IMR-90 (cell line): ENCODE measurements around the gene CHRM1. TPM values are rescaled to one million over a fixed set of nuclear protein-coding genes. Genes with fewer than 3 reads are reported as not detected.

Experiments
- ATAC-seq: fragments of 200-7000 bp; cut with Tn5 transposase; 2 replicates; pipeline ENCODE4 v1.9.1; 2020; ENCODE audit warnings: low read depth, mild to moderate bottlenecking, moderate library complexity
- BruUV-seq: library from RNA; stranded (reverse); fragments of 400-500 nt; replicated peaks from 2 replicates; lab custom pipeline; 2021; lab: Mats Ljungman, UMichigan
- CTCF ChIA-PET: fragments of 300-600 bp; formaldehyde crosslinking; extraction: SDS; loops from one replicate; lab custom pipeline; 2021; ENCODE audit warnings: antibody characterized with exemption; lab: Yijun Ruan, JAX
- POLR2A ChIA-PET: fragments of 300-600 bp; sonication (Branson Sonifier 250); formaldehyde crosslinking; loops from one replicate; lab custom pipeline; 2022; ENCODE audit warnings: antibody characterized with exemption; ENCODE audit not compliant: unreplicated experiment; lab: Charles Lee
- DNase-seq: peaks from one replicate; pipeline ENCODE4 v3.0.0; 2013
- H2AFZ ChIP-seq: replicated peaks from 2 replicates; pipeline ENCODE3; 2013; ENCODE audit warnings: low read length, mild to moderate bottlenecking; ENCODE audit not compliant: poor library complexity
- H2AK5ac ChIP-seq: 2 replicates; pipeline ENCODE4 v1.6.1; 2013; ENCODE audit warnings: low read depth, low read length, inconsistent platforms
- H2AK9ac ChIP-seq: replicated peaks from 2 replicates; pipeline ENCODE3; 2013; ENCODE audit warnings: mild to moderate bottlenecking, low read depth, low read length, moderate library complexity; ENCODE audit not compliant: poor library complexity
- H2BK120ac ChIP-seq: 2 replicates; pipeline ENCODE4 v1.6.1; 2013; ENCODE audit warnings: low read depth, low read length, inconsistent platforms
- H2BK15ac ChIP-seq: 3 replicates; pipeline ENCODE4 v1.6.1; 2013; ENCODE audit warnings: low read depth, low read length, inconsistent platforms
- H2BK20ac ChIP-seq: 2 replicates; pipeline ENCODE4 v1.6.1; 2013; ENCODE audit warnings: low read depth, mild to moderate bottlenecking, inconsistent platforms, low read length, moderate library complexity
- H2BK5ac ChIP-seq: 2 replicates; pipeline ENCODE4 v1.6.1; 2013; ENCODE audit warnings: mild to moderate bottlenecking, low read depth, low read length, inconsistent platforms; ENCODE audit not compliant: poor library complexity, severe bottlenecking
- H3K14ac ChIP-seq: replicated peaks from 2 replicates; pipeline ENCODE4 v1.6.1; 2013; ENCODE audit warnings: low read depth, low read length, inconsistent platforms
- H3K18ac ChIP-seq: 2 replicates; pipeline ENCODE4 v1.6.1; 2013; ENCODE audit warnings: low read depth, low read length, control low read depth
- H3K23ac ChIP-seq: 2 replicates; pipeline ENCODE4 v1.6.1; 2013; ENCODE audit warnings: low read depth, low read length, inconsistent platforms
- H3K27ac ChIP-seq: 2 replicates; pipeline ENCODE4 v1.5.1; 2013; ENCODE audit warnings: mild to moderate bottlenecking, control low read depth, low read length; ENCODE audit not compliant: insufficient read depth
- H3K27me3 ChIP-seq: 2 replicates; pipeline ENCODE4 v1.6.1; 2013; ENCODE audit warnings: low read length; ENCODE audit not compliant: control insufficient read depth, insufficient read depth
- H3K36me3 ChIP-seq: 2 replicates; pipeline ENCODE4 v1.6.1; 2013; ENCODE audit warnings: low read length, mixed read lengths; ENCODE audit not compliant: control insufficient read depth, insufficient read depth
- H3K4ac ChIP-seq: 2 replicates; pipeline ENCODE4 v1.6.1; 2013; ENCODE audit warnings: low read depth, low read length, inconsistent platforms
- H3K4me1 ChIP-seq: 2 replicates; pipeline ENCODE4 v1.6.1; 2013; ENCODE audit warnings: low read length, mixed read lengths; ENCODE audit not compliant: control insufficient read depth, insufficient read depth
- H3K4me2 ChIP-seq: 2 replicates; pipeline ENCODE4 v1.6.1; 2013; ENCODE audit warnings: low read depth, mild to moderate bottlenecking, control low read depth, low read length, moderate library complexity
- H3K4me3 ChIP-seq: 2 replicates; pipeline ENCODE4 v1.5.1; 2013; ENCODE audit warnings: low read depth, mild to moderate bottlenecking, control low read depth, low read length, moderate library complexity; ENCODE audit not compliant: insufficient read depth
- H3K56ac ChIP-seq: 2 replicates; pipeline ENCODE4 v1.6.1; 2013; ENCODE audit warnings: low read length, inconsistent platforms; ENCODE audit not compliant: insufficient read depth; ENCODE audit errors: extremely low read depth
- H3K79me1 ChIP-seq, 2 experiments: 2 replicates each; pipeline ENCODE4 v1.6.1; 2013; ENCODE audit warnings: low read length in 2 of 2, inconsistent platforms in 1 of 2, low read depth in 1 of 2
- H3K9ac ChIP-seq: 2 replicates; pipeline ENCODE4 v1.6.1; 2013; ENCODE audit warnings: low read depth, low read length, control low read depth
- H3K9me1 ChIP-seq: 2 replicates; pipeline ENCODE4 v1.6.1; 2013; ENCODE audit warnings: low read length, inconsistent platforms; ENCODE audit not compliant: insufficient read depth
- H3K9me3 ChIP-seq: 2 replicates; pipeline ENCODE4 v1.6.1; 2013; ENCODE audit warnings: low read length; ENCODE audit not compliant: control insufficient read depth, insufficient read depth
- H4K20me1 ChIP-seq: 2 replicates; pipeline ENCODE4 v1.6.1; 2013; ENCODE audit warnings: low read length, inconsistent platforms; ENCODE audit not compliant: insufficient read depth
- H4K5ac ChIP-seq: 2 replicates; pipeline ENCODE4 v1.6.1; 2013; ENCODE audit warnings: mild to moderate bottlenecking, low read depth, low read length, control low read depth
- H4K8ac ChIP-seq, 2 experiments: 2 replicates each; pipeline ENCODE4 v1.6.1; 2013; ENCODE audit warnings: low read depth in 2 of 2, low read length in 2 of 2, control low read depth in 1 of 2, inconsistent platforms in 1 of 2
- H4K91ac ChIP-seq: 2 replicates; pipeline ENCODE4 v1.6.1; 2013; ENCODE audit warnings: low read depth, low read length, inconsistent platforms; ENCODE audit not compliant: insufficient read depth
- BHLHE40 ChIP-seq: fragments of 150-350 bp; IDR thresholded peaks from 2 replicates; pipeline ENCODE4 v1.6.1; 2016; ENCODE audit warnings: mild to moderate bottlenecking, low read depth, low read length
- CEBPB ChIP-seq: IDR thresholded peaks from 2 replicates; pipeline ENCODE4 v1.6.1; 2012; ENCODE audit warnings: low read depth, low read length, improper control_type of control experiment
- CHD1 ChIP-seq: IDR thresholded peaks from 2 replicates; pipeline ENCODE4 v1.6.1; 2012; ENCODE audit warnings: low read depth, low read length, improper control_type of control experiment
- FOS ChIP-seq: fragments of 150-350 bp; IDR thresholded peaks from 2 replicates; pipeline ENCODE4 v1.6.1; 2016; ENCODE audit warnings: low read depth, low read length
- MAFK ChIP-seq: IDR thresholded peaks from 2 replicates; pipeline ENCODE4 v1.6.1; 2012; ENCODE audit warnings: low read depth, low read length, improper control_type of control experiment
- MAZ ChIP-seq: IDR thresholded peaks from 2 replicates; pipeline ENCODE4 v1.6.1; 2012; ENCODE audit warnings: low read depth, mild to moderate bottlenecking, low read length, improper control_type of control experiment, moderate library complexity, borderline replicate concordance
- MXI1 ChIP-seq: IDR thresholded peaks from 2 replicates; pipeline ENCODE4 v1.6.1; 2012; ENCODE audit warnings: low read depth, mild to moderate bottlenecking, low read length, moderate library complexity, borderline replicate concordance
- NFE2L2 ChIP-seq: fragments of 150-350 bp; IDR thresholded peaks from 2 replicates; pipeline ENCODE4 v1.6.1; 2016; ENCODE audit warnings: low read depth, mild to moderate bottlenecking, low read length
- POLR2A ChIP-seq: IDR thresholded peaks from 2 replicates; pipeline ENCODE4 v1.6.1; 2012; ENCODE audit warnings: mild to moderate bottlenecking, low read depth, low read length
- RAD21 ChIP-seq: IDR thresholded peaks from 2 replicates; pipeline ENCODE4 v1.6.1; 2012; ENCODE audit warnings: low read length, improper control_type of control experiment
- RCOR1 ChIP-seq: IDR thresholded peaks from 2 replicates; pipeline ENCODE4 v1.6.1; 2012; ENCODE audit warnings: mild to moderate bottlenecking, low read length, improper control_type of control experiment; ENCODE audit not compliant: insufficient replicate concordance
- RFX5 ChIP-seq: IDR thresholded peaks from 2 replicates; pipeline ENCODE4 v1.8.0; 2012; ENCODE audit warnings: low read depth, mild to moderate bottlenecking, low read length, moderate library complexity
- SMC3 ChIP-seq: fragments of 150-350 bp; IDR thresholded peaks from 2 replicates; pipeline ENCODE4 v1.6.1; 2016; ENCODE audit warnings: low read depth, mild to moderate bottlenecking, antibody characterized with exemption, low read length, moderate library complexity
- WGBS, 2 experiments: methylation state at CpG; one replicate each; pipeline versions ENCODE4 v1.1.5 to v1.1.7; 2013; ENCODE audit warnings: missing lambda C conversion rate in 2 of 2; ENCODE audit not compliant: insufficient read length in 1 of 2; ENCODE audit errors: extremely low coverage in 2 of 2; 5-methylcytosine and 5-hydroxymethylcytosine counted together
- dilution Hi-C: fragments of 300-500 bp; cut with HindIII; formaldehyde crosslinking; loops from one replicate; pipeline ENCODE4 v1.14.3; 2018; ENCODE audit warnings: low sequenced_read_pairs; ENCODE audit not compliant: unreplicated experiment
- in situ Hi-C: fragments of 300-500 bp; cut with MboI; formaldehyde crosslinking; loops from 3 replicates; pipeline ENCODE4 v1.14.3; 2019; ENCODE audit warnings: low sequenced_read_pairs, inconsistent platforms, mixed read lengths
- intact Hi-C: fragments of 100-400 bp; cut with micrococcal nuclease; formaldehyde crosslinking; loops from 2 replicates; pipeline ENCODE4 v1.10.0; 2022
- polyA plus RNA-seq, 3 experiments: library from polyadenylated mRNA; depleted of rRNA; stranded (reverse); fragments of >200 nt; gene quantifications; 2 replicates each; pipeline ENCODE4 v1.2.3, GENCODE V29; 2012; ENCODE audit warnings: low replicate concordance in 1 of 3
- total RNA-seq: library from RNA; depleted of rRNA; stranded (reverse); fragments of >200 nt; gene quantifications from 2 replicates; pipeline ENCODE4 v1.2.3, GENCODE V29; 2012
- TF ChIP-seq, protein P1 (sequence below): fragments of 150-350 bp; IDR thresholded peaks from 2 replicates; pipeline ENCODE4 v1.6.1; 2017; ENCODE audit warnings: mild to moderate bottlenecking, antibody characterized with exemption, low read length, low read depth
- TF ChIP-seq, protein P2 (sequence below): fragments of 150-350 bp; IDR thresholded peaks from 2 replicates; pipeline ENCODE4 v1.6.1; 2016; ENCODE audit warnings: low read depth, mild to moderate bottlenecking, low read length, moderate library complexity, borderline replicate concordance
- TF ChIP-seq, protein P3 (sequence below): conservative IDR thresholded peaks from 2 replicates; pipeline ENCODE4 v1.5.1; 2012; ENCODE audit warnings: mild to moderate bottlenecking, low read depth, low read length, improper control_type of control experiment

Gene CHRM1
- total and polyA plus RNA-seq, 2 of the 4 experiments (the other 2 are of a cell fraction), result not detected

- no peak for DNase-seq
- no peaks in the 10 kb centered on the region for H3K9me1 ChIP-seq
- no peak overlapping the region for H3K4me3 ChIP-seq
- ChIA-PET CTCF (interaction anchor here (0.6 kb wide), 1 partner anchor 10 kb away, joined by 3 read pairs; no protein-coding TSS in a partner anchor), POLR2A (no interaction called here)
- H2BK120ac ChIP-seq, result no peak overlapping the region
- H4K5ac ChIP-seq, result no peak overlapping the region
- no peak overlapping the region for H2BK20ac ChIP-seq
- no peak overlapping the region for H2BK5ac ChIP-seq
- H3K56ac ChIP-seq, result no peak overlapping the region
- no peak overlapping the region for H3K18ac ChIP-seq
- dilution Hi-C loops (no loop called here), in situ Hi-C loops (no loop called here), intact Hi-C loops (no loop called here)
- H3K14ac ChIP-seq, result no peak overlapping the region
- H2AFZ ChIP-seq, result no peak overlapping the region
- TF ChIP-seq MXI1, result no peak
- TF ChIP-seq MAFK, result no peak
- TF ChIP-seq NFE2L2, result no peak
- no peak for TF ChIP-seq RAD21
- TF ChIP-seq RCOR1, result no peak
- TF ChIP-seq CHD1, result no peak
- TF ChIP-seq FOS, result no peak
- TF ChIP-seq, protein P1, sequence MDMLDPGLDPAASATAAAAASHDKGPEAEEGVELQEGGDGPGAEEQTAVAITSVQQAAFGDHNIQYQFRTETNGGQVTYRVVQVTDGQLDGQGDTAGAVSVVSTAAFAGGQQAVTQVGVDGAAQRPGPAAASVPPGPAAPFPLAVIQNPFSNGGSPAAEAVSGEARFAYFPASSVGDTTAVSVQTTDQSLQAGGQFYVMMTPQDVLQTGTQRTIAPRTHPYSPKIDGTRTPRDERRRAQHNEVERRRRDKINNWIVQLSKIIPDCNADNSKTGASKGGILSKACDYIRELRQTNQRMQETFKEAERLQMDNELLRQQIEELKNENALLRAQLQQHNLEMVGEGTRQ, result no peak
- no peak for TF ChIP-seq RFX5
- TF ChIP-seq CEBPB, result no peak
- no peak for TF ChIP-seq SMC3
- TF ChIP-seq MAZ, result no peak
- no peak for TF ChIP-seq POLR2A
- TF ChIP-seq, protein P2, sequence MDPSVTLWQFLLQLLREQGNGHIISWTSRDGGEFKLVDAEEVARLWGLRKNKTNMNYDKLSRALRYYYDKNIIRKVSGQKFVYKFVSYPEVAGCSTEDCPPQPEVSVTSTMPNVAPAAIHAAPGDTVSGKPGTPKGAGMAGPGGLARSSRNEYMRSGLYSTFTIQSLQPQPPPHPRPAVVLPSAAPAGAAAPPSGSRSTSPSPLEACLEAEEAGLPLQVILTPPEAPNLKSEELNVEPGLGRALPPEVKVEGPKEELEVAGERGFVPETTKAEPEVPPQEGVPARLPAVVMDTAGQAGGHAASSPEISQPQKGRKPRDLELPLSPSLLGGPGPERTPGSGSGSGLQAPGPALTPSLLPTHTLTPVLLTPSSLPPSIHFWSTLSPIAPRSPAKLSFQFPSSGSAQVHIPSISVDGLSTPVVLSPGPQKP, result no peak
- TF ChIP-seq BHLHE40, result no peak
- TF ChIP-seq, protein P3, sequence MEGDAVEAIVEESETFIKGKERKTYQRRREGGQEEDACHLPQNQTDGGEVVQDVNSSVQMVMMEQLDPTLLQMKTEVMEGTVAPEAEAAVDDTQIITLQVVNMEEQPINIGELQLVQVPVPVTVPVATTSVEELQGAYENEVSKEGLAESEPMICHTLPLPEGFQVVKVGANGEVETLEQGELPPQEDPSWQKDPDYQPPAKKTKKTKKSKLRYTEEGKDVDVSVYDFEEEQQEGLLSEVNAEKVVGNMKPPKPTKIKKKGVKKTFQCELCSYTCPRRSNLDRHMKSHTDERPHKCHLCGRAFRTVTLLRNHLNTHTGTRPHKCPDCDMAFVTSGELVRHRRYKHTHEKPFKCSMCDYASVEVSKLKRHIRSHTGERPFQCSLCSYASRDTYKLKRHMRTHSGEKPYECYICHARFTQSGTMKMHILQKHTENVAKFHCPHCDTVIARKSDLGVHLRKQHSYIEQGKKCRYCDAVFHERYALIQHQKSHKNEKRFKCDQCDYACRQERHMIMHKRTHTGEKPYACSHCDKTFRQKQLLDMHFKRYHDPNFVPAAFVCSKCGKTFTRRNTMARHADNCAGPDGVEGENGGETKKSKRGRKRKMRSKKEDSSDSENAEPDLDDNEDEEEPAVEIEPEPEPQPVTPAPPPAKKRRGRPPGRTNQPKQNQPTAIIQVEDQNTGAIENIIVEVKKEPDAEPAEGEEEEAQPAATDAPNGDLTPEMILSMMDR, result no peak
- H3K23ac ChIP-seq, result no peak overlapping the region
- no peak overlapping the region for H3K27ac ChIP-seq
- H3K4me1 ChIP-seq, result no peaks in the 10 kb centered on the region
- H3K4me2 ChIP-seq, result no peak overlapping the region
- no peak overlapping the region for H2AK9ac ChIP-seq
- no peaks in the 10 kb centered on the region for H3K79me1 ChIP-seq
- H4K20me1 ChIP-seq, result no peaks in the 10 kb centered on the region
- no peaks in the 10 kb centered on the region for H3K36me3 ChIP-seq
- no peak overlapping the region for H3K4ac ChIP-seq
- H3K9me3 ChIP-seq, result no peaks in the 10 kb centered on the region
- H2AK5ac ChIP-seq, result no peak overlapping the region
- peaks cover 10% of the 10 kb centered on the region; the same call in 1 of the 2 replicates for H3K27me3 ChIP-seq
- no TSS peak for BruUV-seq
- WGBS, 2 experiments, result 89% methylated on average over 13 of the region's 27 CpGs; no CpG with 5 or more reads in 1 of the 2 experiments
- ATAC-seq, result no peak
- no peak overlapping the region for H4K91ac ChIP-seq
- H2BK15ac ChIP-seq, result no peak overlapping the region
- H4K8ac ChIP-seq, result no peak overlapping the region
- H3K9ac ChIP-seq, result no peak overlapping the region
These were observed 10.9 kb downstream of the CHRM1 start for GRCh38 chr11:62910141-62910882.
